NCI-H524 (cell line): ENCODE data around the gene CKAP5.

Source experiments
- DNase-seq, 2 experiments: peaks; one replicate each; lab custom pipeline; 2025; lab: John Stamatoyannopoulos, UW

CKAP5 gene

GRCh38 chr11:46766656-46767055 is 79.4 kb downstream of the CKAP5 start:
- no peak for DNase-seq

GRCh38 chr11:46762248-46762647 is 83.8 kb downstream of the CKAP5 start:
- no peak for DNase-seq

GRCh38 chr11:46761807-46762206 is 84.3 kb downstream of the CKAP5 start:
- no peak for DNase-seq

GRCh38 chr11:46760429-46761128 is 85.5 kb downstream of the CKAP5 start:
- DNase-seq: no peak

GRCh38 chr11:46759196-46759595 is 86.9 kb downstream of the CKAP5 start:
- DNase-seq: no peak

GRCh38 chr11:46755962-46756361 is 90.1 kb downstream of the CKAP5 start:
- no peak for DNase-seq

- DNase-seq: no peak
Measured at GRCh38 chr11:46747150-46747549, 98.9 kb downstream of the CKAP5 start.

GRCh38 chr11:46745995-46746394 is 100.1 kb downstream of the CKAP5 start:
- DNase-seq: no peak

- DNase-seq: no peak
Measured at GRCh38 chr11:46745328-46745727, 100.8 kb downstream of the CKAP5 start.

- DNase-seq: no peak
Measured at GRCh38 chr11:46743693-46744339, 102.3 kb downstream of the CKAP5 start.

- DNase-seq: no peak
Measured at GRCh38 chr11:46743043-46743442, 103.0 kb downstream of the CKAP5 start.

GRCh38 chr11:46741600-46742484 is 104.2 kb downstream of the CKAP5 start:
- no peak for DNase-seq

GRCh38 chr11:46738887-46739286 is 107.2 kb downstream of the CKAP5 start:
- no peak for DNase-seq

- DNase-seq: no peak
Measured at GRCh38 chr11:46737699-46738098, 108.4 kb downstream of the CKAP5 start.

GRCh38 chr11:46736615-46737014 is 109.5 kb downstream of the CKAP5 start:
- no peak for DNase-seq

GRCh38 chr11:46736146-46736545 is 109.9 kb downstream of the CKAP5 start:
- DNase-seq: no peak

- DNase-seq: no peak
Measured at GRCh38 chr11:46733234-46733633, 112.8 kb downstream of the CKAP5 start.

- DNase-seq: no peak
Measured at GRCh38 chr11:46731545-46731944, 114.5 kb downstream of the CKAP5 start.

- DNase-seq: no peak
Measured at GRCh38 chr11:46729110-46730027, 116.7 kb downstream of the CKAP5 start.

- no peak for DNase-seq
Measured at GRCh38 chr11:46728659-46729040, 117.4 kb downstream of the CKAP5 start.

- no peak for DNase-seq
Measured at GRCh38 chr11:46727952-46728658, 118.0 kb downstream of the CKAP5 start.
